PFSK-1 (cell line): ENCODE results near the gene PSD.

ENCODE experiments used
- FOXP2 ChIP-seq: optimal IDR thresholded peaks from 2 replicates; pipeline ENCODE3; 2011; ENCODE audit warnings: borderline replicate concordance, control low read depth, inconsistent platforms; ENCODE audit not compliant: insufficient read depth; ENCODE audit errors: extremely low read length, extremely low read depth
- POLR2AphosphoS5 ChIP-seq: IDR thresholded peaks from 2 replicates; pipeline ENCODE4 v1.6.1; 2012; ENCODE audit warnings: low read depth, mild to moderate bottlenecking, control low read depth, low read length, moderate library complexity
- REST ChIP-seq, 2 experiments: IDR thresholded peaks; 2 replicates each; pipeline versions ENCODE4 v1.6.1 to v1.8.0; 2011 to 2012; ENCODE audit warnings: low read depth in 2 of 2, low read length in 2 of 2, control low read depth in 1 of 2, inconsistent platforms in 1 of 2, mild to moderate bottlenecking in 1 of 2, moderate library complexity in 1 of 2; ENCODE audit not compliant: insufficient read depth in 1 of 2
- SIN3A ChIP-seq: IDR thresholded peaks from 2 replicates; pipeline ENCODE4 v1.6.1; 2012; ENCODE audit warnings: mild to moderate bottlenecking, low read length, moderate library complexity, borderline replicate concordance; ENCODE audit not compliant: insufficient read depth
- TAF1 ChIP-seq: IDR thresholded peaks from 2 replicates; pipeline ENCODE4 v1.6.1; 2012; ENCODE audit warnings: low read length, control low read depth, borderline replicate concordance; ENCODE audit not compliant: insufficient read depth

Gene PSD

GRCh38 chr10:102420714-102421506 lies 2.3 kb upstream of the PSD start, which contains the start of gene FBXL15:
TSS of gene FBXL15 (plus strand) at chr10:102420836. CDS start at chr10:102421130, 294 bp downstream.
- TF ChIP-seq REST (IDR thresholded peaks at IDR 0.05; ENCODE audit: insufficient read depth in 1 of 2, low read depth in 2 of 2, low read length in 2 of 2), result peak; percentile 31 to 49; a peak in 2 of 4 replicates
- TF ChIP-seq FOXP2, result peak; percentile 60
- no peak for TF ChIP-seq SIN3A
- peak; percentile 61; the same call in 1 of the 2 replicates for TF ChIP-seq POLR2AphosphoS5
- peak; percentile 78; the same call in 1 of the 2 replicates for TF ChIP-seq TAF1

GRCh38 chr10:102420181-102420713 lies 1.7 kb upstream of the PSD start:
- TF ChIP-seq TAF1, result no peak
- peak in 1 of 2 experiments; percentile 78; a peak in 2 of 4 replicates for TF ChIP-seq REST (IDR thresholded peaks at IDR 0.05; ENCODE audit: insufficient read depth in 1 of 2, low read depth in 2 of 2, low read length in 2 of 2)

- no peak for TF ChIP-seq SIN3A
- TF ChIP-seq REST (IDR thresholded peaks at IDR 0.05; ENCODE audit: insufficient read depth in 1 of 2, low read depth in 2 of 2, low read length in 2 of 2), result peak; percentile 96
- TF ChIP-seq POLR2AphosphoS5, result no peak
Measured at GRCh38 chr10:102419269-102420180, 940 bp upstream of the PSD start.

GRCh38 chr10:102416695-102417094 lies 1.9 kb downstream of the PSD start:
- TF ChIP-seq FOXP2 (no peak), TAF1 (no peak), SIN3A (no peak), POLR2AphosphoS5 (no peak), REST (IDR thresholded peaks at IDR 0.05; ENCODE audit: insufficient read depth in 1 of 2, low read depth in 2 of 2, low read length in 2 of 2) (no peak)
